Cerebellar cortex (tissue), 1 donor: ENCODE results near the gene LPAR2.

Experiments used
- DNase-seq: peaks from one replicate; pipeline ENCODE4 v3.0.0-alpha.2; 2015; ENCODE audit warnings: low spot score

LPAR2 gene

DNA sequence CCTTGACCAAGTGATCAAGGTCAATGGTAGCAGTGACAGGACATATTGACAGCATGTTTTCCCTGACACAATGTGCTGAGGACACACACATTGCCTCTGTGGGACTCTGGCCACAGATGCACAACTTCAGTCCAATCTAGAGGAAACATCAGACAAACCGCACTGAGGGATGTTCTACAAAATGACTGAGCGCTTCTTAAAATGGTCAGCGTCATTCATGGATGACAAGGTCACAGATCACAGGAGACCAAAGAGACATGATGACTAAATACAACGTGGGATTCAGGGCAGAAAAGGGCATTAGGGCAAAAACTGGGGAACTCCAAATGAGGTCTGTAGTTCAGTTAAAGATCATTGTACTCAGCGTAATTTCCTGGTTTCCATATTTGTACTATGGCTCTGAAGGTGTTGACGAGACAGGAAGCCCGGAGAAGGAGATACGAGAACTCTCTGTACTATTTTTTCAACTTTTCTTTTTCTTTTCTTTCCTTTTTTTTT is 30.2 kb downstream of the LPAR2 start:
- no peak for DNase-seq

DNA sequence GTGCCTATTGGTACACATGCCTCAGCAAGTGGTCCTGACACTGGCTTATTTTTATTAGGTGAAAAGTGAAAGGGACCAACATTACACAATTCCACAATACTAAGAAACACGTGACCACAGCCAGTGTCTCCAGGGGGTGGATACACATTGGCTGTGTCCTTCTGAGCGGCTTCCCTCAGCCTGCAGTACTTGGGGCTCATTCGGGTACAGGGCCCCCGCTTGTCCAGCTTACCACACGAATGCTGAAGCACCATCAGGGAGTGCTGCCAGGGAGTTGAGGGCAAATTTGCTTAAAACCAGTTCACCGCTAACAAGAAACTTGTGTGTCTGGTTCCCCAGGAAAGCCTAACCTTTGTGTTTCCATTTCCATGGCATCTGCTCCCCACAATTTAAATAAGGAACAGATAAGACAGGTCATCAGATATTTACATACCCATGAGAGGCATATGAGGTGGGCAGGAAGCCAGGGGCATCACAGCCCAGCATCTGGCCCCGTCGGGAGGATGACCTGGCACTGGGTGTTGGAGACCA is 32.8 kb downstream of the LPAR2 start:
- DNase-seq, result no peak

DNA sequence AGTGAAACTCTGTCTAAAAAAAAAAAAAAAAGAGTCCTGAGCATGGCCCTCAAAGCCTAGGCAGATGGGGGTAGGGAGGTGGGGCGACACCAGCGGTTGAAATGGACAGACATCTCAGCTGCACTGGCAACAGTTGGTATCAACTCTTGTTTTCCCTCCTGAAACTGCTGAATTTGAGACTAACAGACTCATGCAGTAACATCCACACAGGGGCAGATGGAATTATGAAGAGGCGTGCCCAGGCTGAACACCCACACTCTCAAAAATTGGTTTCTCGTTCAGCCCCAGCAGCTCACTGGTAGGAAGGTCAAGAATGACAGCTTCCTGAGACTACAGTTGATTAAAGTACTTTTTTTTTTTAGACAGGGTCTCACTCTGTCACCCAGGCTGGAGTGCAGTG is 33.6 kb downstream of the LPAR2 start:
- no peak for DNase-seq

DNA sequence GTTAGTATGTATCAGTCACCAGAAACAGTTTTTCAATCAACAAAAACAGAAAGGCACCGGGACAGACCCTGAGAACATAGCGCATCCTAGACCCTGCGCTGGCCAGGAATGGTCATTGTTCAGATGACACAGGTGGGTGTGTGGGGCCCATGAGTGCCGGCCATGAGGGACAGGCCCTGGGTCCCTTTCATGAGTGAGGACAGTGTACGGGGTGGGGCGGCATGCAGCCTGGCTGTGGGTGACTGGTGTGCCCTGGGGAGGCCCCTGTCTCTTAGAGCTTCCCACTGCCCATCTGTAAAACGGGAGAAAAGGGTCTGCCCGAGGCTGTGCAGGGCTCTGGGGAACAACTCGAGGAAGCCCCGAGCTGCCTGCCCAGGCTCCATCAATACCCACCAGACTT is 35.3 kb downstream of the LPAR2 start:
- DNase-seq, result no peak

DNA sequence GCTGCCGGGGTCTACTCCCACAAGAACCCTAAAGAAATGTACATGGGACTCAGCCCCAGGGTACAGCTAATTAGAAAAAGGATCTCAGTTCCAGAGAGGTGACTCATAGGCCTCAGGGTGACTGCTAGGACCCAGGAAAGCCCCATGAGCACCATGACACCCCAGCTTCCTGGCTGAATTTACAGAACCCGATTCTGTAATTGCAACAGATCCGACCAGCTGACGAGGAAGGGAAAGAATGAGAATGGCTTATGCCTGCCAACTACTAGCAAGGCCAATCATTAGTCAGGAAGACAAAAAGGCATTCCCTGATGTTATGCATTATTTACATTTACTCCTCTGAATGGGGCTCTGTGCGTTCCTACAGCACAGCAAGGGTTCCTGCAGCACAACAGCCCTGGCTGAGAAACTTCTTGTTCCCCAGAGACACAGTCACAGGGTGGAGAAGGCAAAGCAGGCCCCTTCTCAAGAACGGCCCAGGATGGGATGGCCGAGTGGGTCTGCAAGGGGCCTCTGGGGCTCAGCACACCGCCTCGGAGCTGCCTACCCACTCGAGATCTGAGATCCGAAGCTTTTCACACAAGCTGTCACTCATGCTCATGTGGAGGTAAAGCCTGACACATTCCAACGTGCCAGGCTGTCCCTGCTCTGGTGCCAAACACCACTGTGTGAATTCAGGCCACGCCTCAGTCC is 36.7 kb downstream of the LPAR2 start:
- no peak for DNase-seq

DNA sequence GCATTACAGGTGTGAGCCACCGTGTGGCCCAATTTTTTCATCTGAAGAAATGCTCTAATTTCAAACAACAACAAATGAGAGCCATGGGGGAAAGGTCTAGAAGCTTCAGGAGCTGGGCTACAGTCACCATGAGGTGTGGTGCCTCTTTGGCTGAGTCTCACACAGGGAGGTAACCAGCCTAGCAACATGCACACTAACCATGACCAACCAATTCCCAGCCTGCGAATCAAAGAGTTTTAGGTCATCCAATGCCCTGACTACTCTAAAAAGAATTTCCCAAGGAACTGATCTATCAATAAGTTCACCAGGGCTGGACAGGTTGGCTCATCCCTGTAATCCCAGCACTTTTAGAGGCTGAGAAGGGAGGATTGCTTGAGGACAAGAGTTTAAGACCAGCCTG is 39.5 kb downstream of the LPAR2 start:
- no peak for DNase-seq

DNA sequence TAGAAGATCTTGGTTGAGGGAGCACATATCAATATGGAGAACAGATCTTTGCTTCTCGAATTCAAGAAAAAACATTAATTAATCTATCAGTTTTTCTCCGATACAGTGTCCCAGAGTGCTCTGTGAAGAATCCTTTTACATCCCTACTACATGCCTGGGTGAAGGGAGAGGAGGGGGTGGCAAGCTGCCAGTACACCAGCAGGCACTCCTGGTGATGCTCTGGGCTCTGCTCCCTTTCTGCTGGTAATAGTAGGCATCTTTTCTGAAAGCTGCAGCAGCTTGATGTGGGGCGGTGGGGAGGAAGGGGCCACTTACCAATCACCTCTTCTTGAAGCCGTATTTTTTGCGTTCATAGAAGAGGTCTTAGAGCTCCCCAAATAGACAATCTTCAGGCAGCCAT is 40.2 kb downstream of the LPAR2 start:
- peak; percentile 10 for DNase-seq

DNA sequence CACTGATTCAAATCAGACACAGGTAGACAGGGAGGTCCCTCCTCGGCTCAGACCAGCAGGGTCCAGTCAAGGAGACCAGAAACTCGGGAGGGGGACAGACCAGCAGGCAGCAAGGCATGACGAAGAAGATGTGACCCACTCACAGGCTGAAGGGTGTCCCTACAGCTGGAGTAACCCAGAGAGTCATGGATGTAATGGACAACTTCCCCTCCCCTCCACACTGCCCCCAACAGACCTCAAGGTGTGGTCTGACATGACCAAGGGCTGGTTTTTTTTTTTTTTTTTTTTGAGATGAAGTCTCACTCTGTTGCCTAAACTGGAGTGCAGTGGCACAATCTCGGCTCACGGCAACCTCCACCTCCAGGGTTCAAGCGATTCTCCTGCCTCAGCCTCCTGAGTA is 43.7 kb downstream of the LPAR2 start:
- DNase-seq, result no peak

DNA sequence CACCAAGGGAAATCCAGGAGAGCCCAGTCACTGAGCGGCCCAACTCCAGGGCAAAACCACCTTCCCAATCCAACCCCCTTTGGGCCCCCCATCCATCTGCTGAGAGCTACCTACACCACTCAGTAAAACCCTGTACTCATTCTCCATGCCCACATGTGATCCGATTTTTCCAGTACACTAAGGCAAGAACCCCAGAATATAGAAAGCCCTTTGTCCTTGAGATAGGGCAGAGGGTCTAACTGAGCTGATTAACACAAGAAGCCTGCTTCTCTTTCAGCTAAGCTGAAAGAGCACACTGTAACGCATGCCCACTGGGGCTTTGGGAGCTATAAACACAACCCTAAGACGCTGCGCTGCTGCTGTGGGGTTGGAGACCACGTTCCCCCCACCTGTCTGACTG is 45.5 kb downstream of the LPAR2 start:
- DNase-seq, result no peak

DNA sequence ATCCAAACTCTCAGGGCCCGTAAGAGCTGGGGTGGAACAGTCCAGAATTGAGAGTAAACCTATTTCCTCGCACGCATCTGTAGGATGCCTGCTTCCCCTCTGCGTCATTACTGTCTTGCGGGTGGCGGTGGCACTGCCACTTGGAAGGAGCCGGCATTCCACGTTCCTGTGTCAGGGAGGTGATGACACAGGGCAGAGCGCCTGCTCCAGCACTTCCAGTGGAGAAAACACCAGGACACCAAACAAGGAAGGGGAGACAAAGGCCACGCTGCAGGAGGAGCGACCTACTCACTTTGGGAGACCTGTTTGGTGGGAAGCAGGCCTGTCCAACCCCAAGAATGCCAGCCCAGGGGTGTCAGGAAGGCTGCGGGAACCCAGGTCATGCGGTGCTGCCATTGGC is 46.6 kb downstream of the LPAR2 start:
- DNase-seq, result no peak

DNA sequence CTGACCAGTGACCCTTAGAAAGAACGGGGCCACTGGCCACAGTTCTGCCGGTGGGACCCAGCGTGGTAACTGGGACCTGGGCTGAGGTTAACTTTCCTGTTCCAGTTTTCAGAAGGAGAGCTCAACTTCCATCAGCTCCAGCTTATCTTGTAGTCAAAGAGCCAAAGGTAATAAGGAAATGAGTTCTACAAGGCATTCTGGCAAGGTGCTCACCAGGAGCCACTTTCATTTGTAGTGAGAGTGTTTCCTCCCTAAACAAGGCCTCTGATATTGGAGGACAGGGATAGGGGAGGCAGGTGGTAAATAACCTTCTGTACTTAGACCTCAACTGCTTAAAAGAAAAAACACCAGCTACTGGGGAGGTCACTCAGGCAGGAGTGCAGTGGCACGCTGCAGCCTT is 47.6 kb downstream of the LPAR2 start:
- DNase-seq, result no peak

DNA sequence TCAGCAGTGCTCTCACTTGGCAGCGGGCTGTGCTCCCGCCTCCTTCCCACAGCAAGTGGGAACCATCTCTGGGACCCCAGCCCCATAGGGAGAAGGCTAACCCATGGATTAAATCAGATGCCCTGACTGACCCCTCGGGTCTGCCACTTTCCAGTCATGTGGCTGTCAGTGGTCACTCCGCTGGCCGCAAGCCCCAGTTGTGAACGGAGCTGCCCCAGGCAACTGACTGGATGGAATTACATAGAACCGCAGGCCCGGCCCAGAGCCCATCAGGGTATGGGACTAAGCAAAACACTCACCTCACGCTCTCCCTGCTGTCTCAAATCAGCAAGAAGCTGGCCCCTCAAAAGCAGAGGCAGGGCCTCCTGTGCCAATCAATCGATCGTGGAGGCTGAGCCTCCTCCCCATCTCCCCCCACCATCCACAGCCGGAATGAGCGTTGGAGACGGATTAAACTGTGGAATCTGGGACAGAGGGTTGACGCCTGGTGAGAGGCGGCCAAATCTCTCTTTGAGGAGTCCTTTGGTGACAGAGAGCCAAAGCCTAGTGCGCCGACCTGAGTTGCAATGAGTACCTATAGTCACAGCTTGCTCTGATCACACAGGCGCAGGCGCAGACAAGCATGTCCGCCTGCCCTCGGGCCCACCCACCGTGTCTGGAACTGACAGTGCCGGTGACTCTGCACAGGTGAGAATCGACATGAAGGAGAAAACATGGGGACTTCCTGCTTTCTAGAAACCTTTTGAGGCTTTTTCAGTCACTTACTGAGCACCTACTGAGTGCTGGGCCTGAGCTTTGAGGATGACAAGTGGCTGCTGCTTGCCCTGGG is 48.3 kb downstream of the LPAR2 start:
- DNase-seq, result no peak

DNA sequence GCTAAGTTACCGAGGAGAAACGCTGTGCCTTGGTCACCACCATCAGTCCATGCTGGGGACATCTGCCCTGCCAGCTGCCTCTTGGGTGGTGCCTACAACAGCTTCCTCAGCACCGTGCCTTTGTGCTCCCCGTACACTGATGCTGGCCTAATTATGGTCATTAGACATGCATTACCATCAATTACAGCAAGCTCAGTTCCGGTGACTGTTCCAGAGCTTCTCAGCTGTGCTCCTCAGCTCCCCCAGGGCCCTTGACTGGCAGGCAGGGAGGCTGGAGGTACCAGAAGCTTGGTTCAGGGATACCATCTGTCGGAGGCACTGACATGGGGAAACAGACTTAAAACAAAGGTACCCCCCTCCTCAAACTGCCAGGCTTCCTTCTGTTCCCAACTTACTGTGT is 49.8 kb downstream of the LPAR2 start:
- DNase-seq, result no peak

DNA sequence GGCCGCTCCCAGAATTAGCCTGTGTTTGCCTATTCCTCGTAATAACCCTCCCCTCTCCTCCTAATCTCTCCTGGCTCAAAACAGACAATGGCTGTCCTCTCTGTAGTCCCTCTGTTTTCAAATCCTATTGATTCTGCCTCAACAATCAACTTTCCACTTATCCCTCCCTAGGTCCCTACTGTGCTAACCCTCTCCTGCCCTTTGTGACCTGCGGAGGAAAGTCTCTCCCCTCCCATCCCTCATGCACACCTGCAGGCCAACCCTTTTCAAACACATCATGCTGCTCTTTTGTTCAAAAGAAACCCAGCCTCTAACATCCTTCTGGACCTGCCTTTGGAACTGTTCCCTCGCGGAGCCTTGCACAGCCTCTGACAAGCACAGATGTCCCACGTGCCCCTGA is 52.6 kb downstream of the LPAR2 start:
- DNase-seq, result no peak
